ENCODE data around the gene SAMD8.

Gene SAMD8

GRCh38 chr10:75168275-75168674, 56.8 kb downstream of the SAMD8 start:
- TF ChIP-seq CTCF (IDR thresholded peaks at IDR 0.05; ENCODE audit: insufficient read depth, low read length, missing control alignments), result no peak
- POLR2A ChIA-PET, result no interaction called here
- CTCF ChIA-PET, result interaction anchor here (1.4 kb wide), 1 partner anchor 20 kb away, joined by 3 read pairs; no protein-coding TSS in a partner anchor
- H3K4me3 ChIP-seq (ENCODE audit: low read depth, low read length), result no peak overlapping the region
- no peak for DNase-seq (ENCODE audit: low read depth, low spot score)

DNA sequence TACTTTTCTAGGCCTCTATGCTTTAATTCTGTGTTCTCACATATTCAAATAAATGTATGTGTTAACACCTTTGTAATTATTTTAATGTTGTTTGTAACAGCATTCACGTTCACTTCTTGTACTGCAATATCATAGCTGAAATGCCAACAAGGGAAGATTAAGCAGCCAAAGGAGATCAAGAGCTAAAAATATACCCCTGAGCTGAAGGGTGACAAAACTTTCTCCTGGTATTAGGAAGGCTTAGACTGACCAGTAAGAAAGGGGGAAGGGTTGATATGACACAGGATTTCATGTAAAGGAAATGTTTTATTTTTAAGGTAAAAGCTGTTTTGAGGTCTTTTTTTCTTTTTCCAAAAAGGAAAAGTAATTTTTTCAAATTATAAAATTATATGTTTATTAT, 58.8 kb downstream of the SAMD8 start:
- ChIA-PET POLR2A (interaction anchor here (0.6 kb wide), 1 partner anchor 575 kb away, joined by 3 read pairs; no protein-coding TSS in a partner anchor), CTCF (no interaction called here)
- DNase-seq (ENCODE audit: low read depth, low spot score), result no peak
- no peak for TF ChIP-seq CTCF (IDR thresholded peaks at IDR 0.05; ENCODE audit: insufficient read depth, low read length, missing control alignments)
- H3K4me3 ChIP-seq (ENCODE audit: low read depth, low read length), result no peak overlapping the region

- ChIA-PET CTCF (no interaction called here), POLR2A (no interaction called here)
- TF ChIP-seq CTCF (IDR thresholded peaks at IDR 0.05; ENCODE audit: insufficient read depth, low read length, missing control alignments), result no peak
- H3K4me3 ChIP-seq (ENCODE audit: low read depth, low read length), result no peak overlapping the region
- no peak for DNase-seq (ENCODE audit: low read depth, low spot score)
Measured at GRCh38 chr10:75175046-75175445, 63.6 kb downstream of the SAMD8 start.

DNA sequence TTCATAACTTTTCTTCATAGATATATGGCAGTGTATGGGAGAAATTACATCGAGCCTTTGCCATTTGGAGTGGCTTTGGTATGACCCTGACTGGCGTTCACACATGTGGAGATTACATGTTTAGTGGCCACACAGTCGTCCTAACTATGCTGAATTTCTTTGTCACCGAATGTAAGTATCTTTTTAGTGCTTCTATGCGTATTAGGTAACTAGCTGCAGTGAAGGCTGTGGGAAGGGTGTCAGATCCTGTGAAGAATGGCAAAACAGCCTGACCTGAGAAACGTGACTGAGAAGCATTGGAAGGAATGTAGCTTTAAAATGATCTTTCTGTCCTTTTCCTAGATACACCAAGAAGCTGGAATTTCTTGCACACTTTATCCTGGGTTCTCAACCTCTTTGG, 64.6 kb downstream of the SAMD8 start:
- no peak for TF ChIP-seq CTCF (IDR thresholded peaks at IDR 0.05; ENCODE audit: insufficient read depth, low read length, missing control alignments)
- no peak for DNase-seq (ENCODE audit: low read depth, low spot score)
- no peak overlapping the region for H3K4me3 ChIP-seq (ENCODE audit: low read depth, low read length)
- POLR2A ChIA-PET, result no interaction called here
- CTCF ChIA-PET, result interaction anchor here (6.4 kb wide), 1 partner anchor 13 kb away, joined by 45 read pairs; no protein-coding TSS in a partner anchor

- CTCF ChIA-PET, result interaction anchor here (0.6 to 16.5 kb wide), 3 partner anchors 12 to 57 kb away, joined by 3 to 302 read pairs (median 45); partner anchors contain the start of gene COMTD1
- DNase-seq (ENCODE audit: low read depth, low spot score), result no peak
- POLR2A ChIA-PET, result no interaction called here
- H3K4me3 ChIP-seq (ENCODE audit: low read depth, low read length), result no peak overlapping the region
- TF ChIP-seq CTCF (IDR thresholded peaks at IDR 0.05; ENCODE audit: insufficient read depth, low read length, missing control alignments), result no peak
Measured at GRCh38 chr10:75176736-75177135, 65.3 kb downstream of the SAMD8 start.

DNA sequence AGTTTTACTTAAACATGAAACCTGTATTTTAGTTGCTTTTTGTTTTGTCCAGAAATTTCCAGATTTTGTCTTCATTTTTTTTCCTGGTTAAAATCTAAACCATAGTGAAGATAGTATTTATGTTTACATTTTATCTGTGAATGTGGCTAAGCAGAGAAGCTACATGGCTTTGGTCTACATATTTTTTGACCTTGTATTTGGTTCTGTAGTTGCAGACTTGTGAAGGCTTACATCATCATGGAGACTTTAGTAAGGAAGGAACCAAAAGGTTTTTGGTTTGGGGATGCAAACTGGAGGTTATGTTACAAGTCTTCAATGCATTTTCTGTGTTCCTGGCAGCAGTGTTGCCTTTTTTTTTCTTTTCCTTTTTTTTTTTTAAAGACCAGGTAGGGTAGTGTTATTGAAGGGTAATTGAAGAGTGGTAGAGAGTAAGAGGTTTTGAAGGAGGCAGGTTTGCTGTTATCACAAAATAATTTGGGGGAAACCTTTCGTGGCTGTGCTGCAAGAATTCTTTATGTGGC, 68.3 kb downstream of the SAMD8 start:
- no peak overlapping the region for H3K4me3 ChIP-seq (ENCODE audit: low read depth, low read length)
- POLR2A ChIA-PET, result no interaction called here
- DNase-seq (ENCODE audit: low read depth, low spot score), result no peak
- CTCF ChIA-PET, result interaction anchor here (0.8 to 16.5 kb wide), 5 partner anchors 9 to 68 kb away, joined by 3 to 302 read pairs (median 3); partner anchors contain the start of genes COMTD1 and SAMD8
- TF ChIP-seq CTCF (IDR thresholded peaks at IDR 0.05; ENCODE audit: insufficient read depth, low read length, missing control alignments), result no peak

All from AG04449 (cell line).